ENCODE results near the gene COLEC12. TPM values are rescaled to one million over a fixed set of nuclear protein-coding genes. Genes with fewer than 3 reads are reported as not detected.
"Not testable (repeated sequence)": the region's sequence is repeated elsewhere in the genome, so short reads cannot be mapped to it uniquely, and the experiment has no call there.

COLEC12 gene
- total RNA-seq, 1 donor from 2014 or later: 9.9 TPM

DNA sequence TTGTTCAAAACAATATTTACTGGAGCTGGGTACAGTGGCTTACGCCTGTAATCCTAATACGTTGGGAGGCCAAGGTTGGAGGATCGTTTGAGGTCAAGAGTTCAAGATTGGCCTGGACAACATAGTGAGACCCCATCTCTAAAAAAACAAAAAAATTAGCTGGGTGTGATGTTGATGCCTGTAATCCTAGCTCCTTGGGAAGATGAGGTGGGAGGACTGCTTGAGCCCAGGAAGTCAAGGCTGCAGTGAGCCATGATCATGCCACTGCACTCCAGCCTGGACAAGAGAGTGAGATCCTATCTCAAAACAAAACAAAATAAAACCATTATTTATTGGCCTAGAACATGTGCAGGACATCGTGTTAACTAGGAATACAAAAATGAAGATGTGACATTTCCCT is 77.5 kb downstream of the COLEC12 start:
- no peak for ATAC-seq
- intact Hi-C loops (cut with DNase I): no loop called here
- DNase-seq (ENCODE audit: missing footprints): no peak

DNA sequence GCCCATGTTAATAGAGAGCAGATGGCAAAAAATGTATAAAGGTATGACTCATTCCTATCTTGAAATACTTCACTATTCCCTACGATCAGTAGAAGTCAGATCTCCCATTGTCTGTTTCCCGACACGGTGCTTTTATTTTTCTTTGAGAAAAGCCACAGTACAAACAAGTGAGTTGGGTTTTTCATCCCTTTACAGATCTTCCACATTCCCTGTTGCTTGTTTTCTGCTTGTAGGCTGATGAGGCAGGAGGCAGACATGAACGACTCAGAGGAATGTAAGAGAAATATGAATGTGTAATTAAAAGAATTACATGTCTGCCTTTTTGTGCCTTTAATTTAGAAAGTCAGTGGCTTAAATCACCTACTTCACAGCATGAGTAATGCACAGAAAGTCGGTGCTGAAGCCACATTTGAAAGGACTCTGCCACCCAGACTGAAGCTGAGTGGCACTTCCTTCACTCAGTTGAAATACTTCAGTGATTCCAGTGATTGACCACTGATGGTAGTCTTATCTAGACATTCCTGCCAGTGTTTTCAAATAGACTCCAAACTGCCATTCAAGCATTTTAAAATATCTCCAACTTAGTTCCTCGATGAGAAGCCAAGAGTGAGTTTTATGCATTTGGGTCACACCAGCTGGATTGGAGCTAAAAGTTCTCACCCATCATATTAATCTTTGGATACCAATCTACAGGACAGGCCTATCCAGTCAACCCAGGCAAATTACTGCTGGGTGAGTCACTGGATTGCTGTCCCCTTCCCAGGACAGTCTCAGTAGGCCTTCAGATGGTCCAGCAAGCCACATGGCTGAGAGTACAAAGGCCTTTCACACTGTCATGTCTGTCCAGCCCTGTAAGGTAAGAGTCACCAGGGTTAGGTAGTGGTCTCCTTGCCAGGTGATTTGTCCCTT is 79.0 kb downstream of the COLEC12 start:
- no peak for DNase-seq (ENCODE audit: missing footprints)
- no peak for ATAC-seq
- intact Hi-C loops (cut with DNase I): no loop called here

DNA sequence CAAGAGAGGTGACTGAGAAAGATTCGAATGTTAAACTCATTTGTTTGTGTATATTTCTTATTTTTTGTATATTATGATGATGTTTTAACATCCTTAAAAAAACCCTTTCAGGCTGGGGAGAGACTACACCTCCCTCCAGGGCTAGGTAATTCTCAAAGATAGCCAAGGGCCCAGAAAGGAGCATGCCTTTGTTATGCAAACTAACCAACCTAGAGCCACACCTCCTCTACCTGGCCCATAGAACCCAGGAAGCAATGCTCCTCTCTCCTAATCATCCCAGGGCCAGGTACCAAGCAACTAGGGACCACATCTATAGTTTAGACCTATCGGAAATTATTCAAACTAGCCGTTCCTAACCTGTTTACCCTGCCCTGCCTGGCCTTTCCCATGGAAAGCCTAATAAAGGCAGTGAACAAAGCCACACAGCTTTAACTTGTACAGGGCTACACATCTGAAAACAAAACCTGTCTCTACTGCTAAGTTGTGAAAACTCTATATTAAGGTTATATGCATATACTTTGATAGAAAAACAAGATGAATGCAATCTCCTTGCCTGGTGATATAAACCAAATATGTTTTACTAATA is 79.7 kb downstream of the COLEC12 start:
- intact Hi-C loops (cut with DNase I): no loop called here
- no peak for DNase-seq (ENCODE audit: missing footprints)
- ATAC-seq: no peak

DNA sequence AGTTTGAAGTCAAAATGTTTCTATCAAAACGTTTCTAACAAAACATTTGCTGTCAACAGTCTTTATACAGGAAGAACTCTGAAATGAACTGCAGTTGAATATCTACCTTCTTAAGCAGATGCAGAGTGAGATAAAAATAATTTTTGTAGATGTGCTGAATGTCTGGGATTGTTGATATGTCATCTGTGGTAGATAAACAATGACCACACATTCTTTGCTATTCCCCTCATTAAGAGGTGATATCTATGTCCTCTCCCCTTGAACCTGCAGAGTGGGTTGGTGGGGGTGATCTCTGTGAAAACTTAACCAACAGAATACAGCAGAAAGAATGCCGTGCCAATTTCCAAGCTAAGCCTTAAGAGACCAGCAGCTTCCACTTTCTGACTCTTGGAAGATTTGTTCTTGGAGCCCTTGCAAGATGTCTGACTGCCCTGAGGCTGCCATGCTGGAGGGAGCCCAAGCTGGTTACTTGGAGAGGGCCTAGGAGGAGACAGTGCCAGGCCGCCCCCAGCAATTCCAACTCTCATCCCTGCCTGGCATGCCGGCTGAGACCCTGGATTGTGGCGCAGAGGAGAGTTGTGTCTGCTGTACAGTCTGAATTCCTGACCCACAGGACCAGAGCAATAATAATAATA is 80.8 kb downstream of the COLEC12 start:
- intact Hi-C loops (cut with DNase I): no loop called here
- DNase-seq (ENCODE audit: missing footprints): no peak
- no peak for ATAC-seq

DNA sequence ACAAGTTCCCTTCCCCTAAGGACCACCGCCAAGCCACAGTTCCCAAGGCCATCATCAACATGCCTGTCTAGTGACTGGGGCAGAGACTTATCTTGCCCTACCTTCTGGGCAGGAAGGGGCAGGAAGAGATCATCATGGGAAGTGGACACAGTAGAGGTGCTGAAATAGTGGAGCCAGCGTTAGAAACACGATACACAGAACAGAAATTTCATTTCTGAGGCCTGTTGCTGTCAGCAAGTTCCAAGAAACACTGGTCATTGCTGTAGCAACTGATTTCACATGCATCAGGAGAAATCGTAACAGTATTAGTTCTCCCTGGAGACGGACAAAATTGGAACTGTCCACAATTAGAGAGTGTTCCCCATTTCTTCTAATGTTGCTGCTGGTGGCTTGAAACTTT is 83.0 kb downstream of the COLEC12 start:
- ATAC-seq (peak; percentile 86), DNase-seq (ENCODE audit: missing footprints) (no peak)

DNA sequence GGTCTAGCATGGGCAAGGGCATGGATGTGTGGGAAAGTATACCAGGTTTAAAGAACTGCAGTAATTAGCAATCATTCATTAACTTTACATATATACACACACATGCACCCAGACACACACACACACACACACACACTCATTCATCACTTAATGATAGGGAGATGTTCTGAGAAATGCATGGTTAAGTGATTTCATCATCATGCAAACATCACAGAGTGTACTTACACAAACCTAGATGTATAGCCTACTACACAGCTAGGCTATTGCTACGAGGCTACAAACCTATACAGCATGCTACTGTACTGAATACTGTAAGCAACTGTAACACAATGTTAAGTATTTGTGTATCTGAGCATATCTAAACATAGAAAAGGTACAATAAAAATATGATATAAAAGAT is 83.6 kb downstream of the COLEC12 start:
- intact Hi-C loops (cut with DNase I): no loop called here
- no peak for ATAC-seq
- no peak for DNase-seq (ENCODE audit: missing footprints)

More for the DNA sequence above, 83.0 kb downstream of the COLEC12 start:
- intact Hi-C loops (cut with DNase I): no loop called here

DNA sequence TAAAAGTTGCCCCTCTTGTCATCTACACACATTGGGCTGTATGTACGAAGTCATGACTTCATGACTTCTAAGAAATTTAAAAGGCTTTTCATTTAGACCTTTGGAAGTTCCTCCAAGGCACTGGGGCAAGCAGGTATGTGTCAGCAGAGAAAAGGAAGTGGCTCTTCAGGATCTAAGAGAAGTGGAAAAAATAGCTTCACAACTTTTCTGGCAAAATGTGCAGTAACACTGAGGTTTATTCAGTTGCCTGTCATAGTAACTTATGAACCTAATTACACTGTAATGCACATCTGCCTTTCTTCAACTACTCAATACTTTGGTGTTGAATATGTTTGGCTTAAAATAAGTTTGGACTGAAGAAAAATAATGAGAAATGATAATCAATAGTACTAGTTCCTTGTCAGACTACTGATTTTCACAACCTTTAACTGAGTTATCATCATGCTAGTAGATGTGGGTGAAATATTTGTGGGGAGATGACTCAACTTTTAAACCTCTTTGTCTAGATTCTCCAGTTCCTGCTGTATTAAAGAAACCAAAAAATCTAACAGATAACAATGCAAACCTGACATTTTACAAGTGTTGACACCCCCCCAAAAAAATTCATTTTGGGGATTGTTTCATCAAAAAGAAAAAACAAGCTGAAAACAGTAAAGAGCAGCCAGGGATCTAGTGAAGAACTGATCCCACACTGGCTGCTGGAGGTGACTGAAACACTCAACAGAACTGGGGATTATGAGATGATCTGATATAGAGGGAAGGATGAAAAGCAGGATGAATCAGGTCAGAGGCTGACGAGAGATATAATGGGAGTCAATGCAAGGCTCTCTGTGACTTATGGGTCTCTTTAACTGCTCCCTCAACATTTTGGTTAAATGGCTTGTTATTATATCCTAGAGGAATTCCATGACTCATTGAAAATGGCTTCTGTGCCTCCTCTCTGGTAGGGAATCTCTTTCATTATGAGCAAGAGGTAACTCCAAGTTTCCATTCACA is 84.6 kb downstream of the COLEC12 start:
- no peak for DNase-seq (ENCODE audit: missing footprints)
- ATAC-seq: no peak
- intact Hi-C loops (cut with DNase I): no loop called here

DNA sequence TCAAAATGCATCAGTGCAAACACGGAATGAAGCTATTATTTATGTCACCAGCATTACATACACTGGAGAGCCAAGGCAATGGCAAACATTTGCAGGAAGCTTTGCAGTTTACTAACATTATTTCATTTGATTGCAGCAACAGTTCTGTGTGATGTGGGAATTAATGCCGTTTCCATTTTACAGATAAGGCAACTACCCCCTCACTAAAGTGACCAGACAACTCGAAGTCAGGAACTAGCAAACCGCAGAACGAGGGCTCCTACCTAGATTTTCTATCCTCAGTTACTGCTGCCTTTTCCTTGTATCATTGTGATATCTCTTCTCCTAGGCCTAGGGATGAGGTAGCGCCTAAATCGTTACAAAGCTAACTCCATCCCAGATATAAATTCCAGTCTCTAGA is 85.5 kb downstream of the COLEC12 start:
- no peak for ATAC-seq
- intact Hi-C loops (cut with DNase I): no loop called here
- no peak for DNase-seq (ENCODE audit: missing footprints)

DNA sequence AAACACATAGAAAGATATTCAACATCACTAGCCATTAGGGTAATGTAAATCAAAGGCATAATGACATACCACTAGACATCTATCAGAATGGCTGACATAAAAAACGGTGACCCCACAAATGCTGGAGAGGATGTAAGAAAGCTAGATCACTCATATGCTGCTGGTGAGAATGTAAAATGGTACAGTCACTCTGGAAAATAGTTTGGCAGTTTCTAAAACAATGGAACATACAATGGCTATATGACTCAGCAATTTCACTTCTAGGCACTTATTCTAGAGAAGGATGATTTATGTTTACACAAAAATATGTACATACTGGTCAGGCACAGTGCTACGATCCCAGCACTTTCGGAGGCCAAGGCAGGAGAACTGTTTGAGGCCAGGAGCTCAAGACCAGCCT is 87.3 kb downstream of the COLEC12 start:
- DNase-seq (ENCODE audit: missing footprints) (no peak), ATAC-seq (no peak)
- intact Hi-C loops (cut with DNase I): no loop called here

DNA sequence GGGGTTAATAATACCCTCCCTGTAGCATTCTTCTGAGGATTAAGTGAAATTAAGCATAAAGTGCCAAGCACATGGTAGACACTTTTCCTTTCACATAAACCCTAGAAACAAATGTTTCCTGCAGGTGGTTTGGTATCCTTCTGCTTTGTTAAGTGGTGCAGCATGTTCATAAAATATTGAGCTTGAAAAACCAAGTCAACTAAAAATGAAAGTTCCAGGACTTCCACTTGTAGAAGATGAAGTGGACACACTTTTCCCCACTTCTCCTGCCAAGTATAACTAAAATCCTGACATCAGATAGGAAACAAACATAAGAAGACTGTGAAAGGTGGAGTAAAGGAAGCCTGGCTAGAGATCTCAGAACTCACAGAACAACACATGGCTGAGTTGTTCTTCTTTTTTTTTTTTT is 90.5 kb downstream of the COLEC12 start:
- no peak for DNase-seq (ENCODE audit: missing footprints)
- no peak for ATAC-seq
- intact Hi-C loops (cut with DNase I): no loop called here

DNA sequence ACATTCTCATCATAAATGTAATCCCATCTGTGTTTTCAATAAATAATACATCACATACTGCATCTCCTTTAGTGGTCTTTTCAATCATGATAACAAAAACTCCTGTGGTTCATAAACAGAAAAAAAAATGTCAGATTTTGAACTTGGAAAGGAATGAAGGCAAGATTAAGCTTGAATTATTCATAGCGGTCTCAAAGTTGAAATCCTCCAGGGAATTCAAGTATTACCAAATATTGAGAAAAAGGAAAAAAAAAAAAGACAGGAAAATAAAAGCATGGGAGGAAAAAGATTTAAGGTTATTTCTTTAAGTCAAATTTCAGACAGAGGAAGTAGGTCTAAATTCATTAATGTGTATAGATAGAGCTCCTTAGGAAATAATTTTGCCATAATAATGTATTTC is 92.1 kb downstream of the COLEC12 start:
- intact Hi-C loops (cut with DNase I): no loop called here
- no peak for DNase-seq (ENCODE audit: missing footprints)
- no peak for ATAC-seq

DNA sequence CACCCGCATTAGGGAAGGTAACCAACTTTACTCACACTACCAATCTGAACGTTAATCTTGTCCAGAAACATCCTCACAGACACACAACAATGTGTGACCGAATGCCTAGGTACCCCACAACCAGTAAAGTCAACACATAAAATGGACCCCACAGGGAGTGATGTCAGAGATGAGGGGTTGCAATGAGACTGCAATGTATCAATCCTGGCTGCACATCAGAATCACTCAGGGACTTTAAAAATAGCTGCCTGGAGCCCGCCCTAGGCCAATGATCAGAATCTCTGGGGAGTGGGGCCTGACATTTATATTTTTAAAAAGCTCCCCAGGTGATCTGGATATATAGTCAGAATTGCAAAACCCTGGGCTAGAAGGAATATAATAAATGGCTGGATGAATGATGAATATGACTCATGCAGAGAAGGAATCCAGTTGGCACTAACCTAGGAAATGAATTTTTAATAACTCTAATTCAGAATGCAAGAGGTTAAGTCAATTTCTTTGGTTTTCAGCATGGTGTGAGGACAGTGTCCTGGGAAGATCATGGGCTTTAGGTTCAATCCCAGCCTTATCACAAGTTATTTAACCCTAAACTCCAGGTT is 92.8 kb downstream of the COLEC12 start:
- DNase-seq (ENCODE audit: missing footprints): no peak
- no peak for ATAC-seq
- intact Hi-C loops (cut with DNase I): no loop called here

DNA sequence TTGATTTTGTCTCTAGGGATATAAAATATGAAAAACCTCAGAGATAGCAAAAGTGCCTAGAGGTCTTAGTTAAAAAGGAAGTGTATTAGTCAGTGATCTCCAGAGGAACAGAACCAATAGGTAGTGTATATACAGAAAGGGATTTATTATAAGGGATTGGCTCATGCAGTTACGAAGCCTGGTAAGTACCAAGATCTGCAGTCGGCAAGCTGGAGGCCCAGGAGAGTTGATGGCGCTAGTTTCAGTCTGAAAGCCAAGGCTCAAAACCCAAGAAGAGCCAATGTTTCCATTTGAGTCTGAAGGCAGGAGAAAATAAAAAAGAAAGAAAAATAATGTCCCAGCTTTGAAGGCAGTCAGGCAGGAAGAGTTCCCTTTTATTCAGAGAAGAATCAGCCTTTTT is 93.3 kb downstream of the COLEC12 start:
- intact Hi-C loops (cut with DNase I): no loop called here
- ATAC-seq (peak; percentile 20), DNase-seq (ENCODE audit: missing footprints) (no peak)

DNA sequence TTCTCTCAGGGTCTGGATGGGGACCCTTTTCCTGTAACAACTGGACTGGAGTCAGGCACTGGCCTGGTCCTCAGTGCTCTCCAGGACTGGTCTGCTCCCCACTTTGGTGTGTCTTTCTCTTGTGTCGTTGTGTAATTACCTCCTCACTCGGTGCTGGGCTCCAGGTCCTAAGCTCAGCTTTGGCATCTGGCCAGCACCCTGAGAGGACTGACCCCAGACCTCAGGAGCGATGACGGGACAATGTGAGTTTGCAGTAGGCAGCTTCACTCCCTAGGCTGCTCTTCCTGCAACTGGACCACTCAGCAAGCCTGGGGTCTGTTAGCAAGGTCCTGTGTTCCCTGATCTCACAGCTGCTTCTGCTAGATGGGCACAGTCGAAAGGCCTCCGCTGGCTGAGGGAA is 93.8 kb downstream of the COLEC12 start:
- intact Hi-C loops (cut with DNase I): no loop called here
- peak; percentile 20 for ATAC-seq

DNA sequence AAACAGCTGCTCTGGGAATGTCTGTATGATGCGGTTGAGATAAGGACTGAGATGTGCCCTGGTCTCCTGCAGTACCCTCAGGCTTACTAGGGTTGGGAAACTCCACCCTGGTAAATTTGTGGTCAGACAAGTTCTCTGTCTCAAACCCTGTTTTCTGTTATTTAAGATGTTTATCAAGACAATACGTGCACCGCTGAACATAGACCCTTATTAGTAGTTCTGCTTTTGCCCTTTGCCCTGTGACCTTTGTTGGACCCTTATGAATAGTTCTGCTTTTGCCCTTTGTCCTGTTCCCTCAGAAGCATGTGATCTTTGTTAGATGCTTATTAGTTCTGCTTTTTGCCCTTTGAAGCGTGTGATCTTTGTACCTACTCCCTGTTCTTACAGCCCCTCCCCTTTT is 95.5 kb downstream of the COLEC12 start:
- DNase-seq (ENCODE audit: missing footprints); ATAC-seq; intact Hi-C loops (cut with DNase I): not testable (repeated sequence)

More for the DNA sequence above, 93.8 kb downstream of the COLEC12 start:
- no peak for DNase-seq (ENCODE audit: missing footprints)

DNA sequence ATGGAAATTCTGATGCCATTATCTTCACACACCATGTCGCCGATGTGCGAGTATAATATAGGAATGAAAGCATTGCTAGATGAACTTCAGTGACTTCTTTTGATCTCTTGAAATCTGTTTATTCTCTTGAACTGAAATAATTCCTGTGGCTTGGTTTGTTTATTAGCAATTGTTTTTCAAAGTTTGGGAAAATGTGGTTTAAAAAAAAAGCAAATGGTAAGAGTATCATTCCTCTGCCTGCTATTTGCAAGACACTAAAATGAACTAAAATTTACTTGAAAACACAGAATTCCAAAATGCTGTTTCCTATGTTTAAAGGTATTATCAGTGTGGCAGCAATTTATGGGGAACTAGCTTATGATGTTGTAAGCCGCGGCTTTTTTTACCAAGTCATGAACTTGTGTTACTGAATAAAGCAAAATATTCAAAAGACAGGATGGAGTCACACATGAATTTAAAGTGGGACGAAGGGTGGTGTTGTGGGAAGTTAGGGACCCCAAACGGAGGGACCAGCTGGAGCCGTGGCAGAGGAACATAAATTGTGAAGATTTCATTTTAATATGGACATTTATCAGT is 96.4 kb downstream of the COLEC12 start:
- intact Hi-C loops (cut with DNase I): no loop called here
- no peak for ATAC-seq

DNA sequence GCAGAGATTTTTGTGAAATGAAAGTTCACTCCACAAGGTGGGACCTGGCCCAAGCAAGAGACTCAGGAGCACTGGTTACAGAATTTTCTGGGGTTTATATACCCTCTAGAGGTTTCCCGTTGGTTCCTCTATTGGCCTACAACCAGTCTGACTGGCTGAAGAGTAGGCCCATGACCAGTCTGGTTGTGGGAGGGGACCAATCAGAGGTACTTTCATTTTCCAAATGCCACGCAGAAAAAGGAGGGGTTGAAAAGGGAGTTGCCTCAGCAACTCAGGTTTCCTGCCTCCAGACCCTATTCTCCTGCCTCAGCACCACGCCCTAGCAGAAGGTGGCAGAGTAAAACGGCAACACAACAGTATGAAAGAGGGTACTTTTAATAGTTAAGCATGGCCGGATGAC is 98.4 kb downstream of the COLEC12 start:
- ATAC-seq (no peak), DNase-seq (ENCODE audit: missing footprints) (no peak)
- intact Hi-C loops (cut with DNase I): no loop called here

More for the DNA sequence above, 96.4 kb downstream of the COLEC12 start:
- no peak for DNase-seq (ENCODE audit: missing footprints)

DNA sequence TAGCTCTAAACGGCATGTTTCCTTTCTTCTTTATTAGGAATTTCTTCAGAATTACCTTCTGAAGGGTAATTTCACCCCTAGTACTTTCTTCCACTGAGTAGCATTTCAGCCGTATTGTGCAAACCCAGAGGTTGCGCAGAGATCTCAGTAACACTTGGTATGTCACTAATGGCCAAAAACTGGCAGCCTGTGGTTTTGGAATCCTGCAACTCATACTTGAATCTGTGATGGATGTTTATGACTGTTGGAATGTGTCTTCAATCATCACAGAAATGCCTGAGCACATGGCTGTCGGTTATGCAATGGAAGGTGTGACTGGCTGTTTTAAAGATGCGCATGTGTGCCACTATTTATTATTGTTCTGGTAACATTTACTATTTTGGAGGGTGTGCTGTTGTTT is 100.0 kb downstream of the COLEC12 start:
- intact Hi-C loops (cut with DNase I): no loop called here
- DNase-seq (ENCODE audit: missing footprints): no peak
- ATAC-seq: no peak
